ENCODE data around the gene TIMP2.

TIMP2 gene

GRCh38 chr17:78901806-78902205, 23.4 kb downstream of the TIMP2 start:
- Histone ChIP-seq H3K27me3 (ENCODE audit: insufficient read depth, low read length) (no peaks in the 10 kb centered on the region), H3K9me3 (ENCODE audit: insufficient read depth, low read depth, low read length) (no peaks in the 10 kb centered on the region), H3K27ac (ENCODE audit: low read depth, low read length) (no peak overlapping the region), H3K36me3 (ENCODE audit: insufficient read depth, low read length) (no peaks in the 10 kb centered on the region), H3K4me1 (ENCODE audit: insufficient read depth, low read length) (peaks cover 11% of the 10 kb centered on the region), H3K9ac (ENCODE audit: low read depth, low read length) (no peak overlapping the region), H3K4me3 (ENCODE audit: low read length) (no peak overlapping the region)
- 96% methylated on average over 10 of the region's 10 CpGs for WGBS

GRCh38 chr17:78900816-78901215, 24.4 kb downstream of the TIMP2 start:
- H3K27me3 ChIP-seq (ENCODE audit: insufficient read depth, low read length) = no peaks in the 10 kb centered on the region
- H3K4me1 ChIP-seq (ENCODE audit: insufficient read depth, low read length) = peaks cover 11% of the 10 kb centered on the region
- WGBS = 92% methylated on average over 29 of the region's 29 CpGs
- no peaks in the 10 kb centered on the region for H3K9me3 ChIP-seq (ENCODE audit: insufficient read depth, low read depth, low read length)
- H3K4me3 ChIP-seq (ENCODE audit: low read length) = no peak overlapping the region
- H3K9ac ChIP-seq (ENCODE audit: low read depth, low read length) = no peak overlapping the region
- H3K27ac ChIP-seq (ENCODE audit: low read depth, low read length) = no peak overlapping the region
- no peaks in the 10 kb centered on the region for H3K36me3 ChIP-seq (ENCODE audit: insufficient read depth, low read length)

- H3K4me3 ChIP-seq (ENCODE audit: low read length) = no peak overlapping the region
These were observed 25.6 kb downstream of the TIMP2 start for GRCh38 chr17:78899361-78900260.

GRCh38 chr17:78898947-78899346, 26.2 kb downstream of the TIMP2 start:
- Histone ChIP-seq H3K4me3 (ENCODE audit: low read length) (no peak overlapping the region), H3K27ac (ENCODE audit: low read depth, low read length) (peak overlapping the region; percentile 75; the same call in 1 of the 2 replicates), H3K27me3 (ENCODE audit: insufficient read depth, low read length) (no peaks in the 10 kb centered on the region), H3K36me3 (ENCODE audit: insufficient read depth, low read length) (no peaks in the 10 kb centered on the region), H3K4me1 (ENCODE audit: insufficient read depth, low read length) (peaks cover 11% of the 10 kb centered on the region), H3K9ac (ENCODE audit: low read depth, low read length) (0 out of 2 replicates have a peak overlapping the region, but pooled peaks have one; percentile 36), H3K9me3 (ENCODE audit: insufficient read depth, low read depth, low read length) (no peaks in the 10 kb centered on the region)
- 81% methylated on average over 13 of the region's 13 CpGs for WGBS

More at GRCh38 chr17:78899361-78900260, 25.6 kb downstream of the TIMP2 start:
- Histone ChIP-seq H3K4me1 (ENCODE audit: insufficient read depth, low read length) (peaks cover 11% of the 10 kb centered on the region), H3K36me3 (ENCODE audit: insufficient read depth, low read length) (no peaks in the 10 kb centered on the region), H3K9ac (ENCODE audit: low read depth, low read length) (0 out of 2 replicates have a peak overlapping the region, but pooled peaks have one; percentile 36), H3K9me3 (ENCODE audit: insufficient read depth, low read depth, low read length) (no peaks in the 10 kb centered on the region), H3K27me3 (ENCODE audit: insufficient read depth, low read length) (no peaks in the 10 kb centered on the region), H3K27ac (ENCODE audit: low read depth, low read length) (peak overlapping the region; percentile 75)
- WGBS = 58% methylated on average over 18 of the region's 18 CpGs

- WGBS = 89% methylated on average over 17 of the region's 17 CpGs
- Histone ChIP-seq H3K27ac (ENCODE audit: low read depth, low read length) (no peak overlapping the region), H3K9ac (ENCODE audit: low read depth, low read length) (no peak overlapping the region), H3K27me3 (ENCODE audit: insufficient read depth, low read length) (no peaks in the 10 kb centered on the region), H3K4me3 (ENCODE audit: low read length) (no peak overlapping the region), H3K36me3 (ENCODE audit: insufficient read depth, low read length) (no peaks in the 10 kb centered on the region), H3K4me1 (ENCODE audit: insufficient read depth, low read length) (peaks cover 11% of the 10 kb centered on the region), H3K9me3 (ENCODE audit: insufficient read depth, low read depth, low read length) (no peaks in the 10 kb centered on the region)
These were observed 26.9 kb downstream of the TIMP2 start for GRCh38 chr17:78898075-78898836.

GRCh38 chr17:78897664-78898047, 27.5 kb downstream of the TIMP2 start:
- Histone ChIP-seq H3K27ac (ENCODE audit: low read depth, low read length) (no peak overlapping the region), H3K4me3 (ENCODE audit: low read length) (no peak overlapping the region), H3K9me3 (ENCODE audit: insufficient read depth, low read depth, low read length) (no peaks in the 10 kb centered on the region), H3K27me3 (ENCODE audit: insufficient read depth, low read length) (no peaks in the 10 kb centered on the region), H3K36me3 (ENCODE audit: insufficient read depth, low read length) (no peaks in the 10 kb centered on the region), H3K4me1 (ENCODE audit: insufficient read depth, low read length) (peaks cover 11% of the 10 kb centered on the region), H3K9ac (ENCODE audit: low read depth, low read length) (no peak overlapping the region)
- WGBS = 92% methylated on average over 7 of the region's 7 CpGs

- H3K27ac ChIP-seq (ENCODE audit: low read depth, low read length) = no peak overlapping the region
- no peak overlapping the region for H3K4me3 ChIP-seq (ENCODE audit: low read length)
- H3K9me3 ChIP-seq (ENCODE audit: insufficient read depth, low read depth, low read length) = no peaks in the 10 kb centered on the region
- 94% methylated on average over 34 of the region's 34 CpGs for WGBS
- no peaks in the 10 kb centered on the region for H3K36me3 ChIP-seq (ENCODE audit: insufficient read depth, low read length)
- peaks cover 11% of the 10 kb centered on the region for H3K4me1 ChIP-seq (ENCODE audit: insufficient read depth, low read length)
- H3K9ac ChIP-seq (ENCODE audit: low read depth, low read length) = no peak overlapping the region
- no peaks in the 10 kb centered on the region for H3K27me3 ChIP-seq (ENCODE audit: insufficient read depth, low read length)
These were observed 28.1 kb downstream of the TIMP2 start for GRCh38 chr17:78896834-78897663.

- Histone ChIP-seq H3K27me3 (ENCODE audit: insufficient read depth, low read length) (no peaks in the 10 kb centered on the region), H3K27ac (ENCODE audit: low read depth, low read length) (no peak overlapping the region), H3K9ac (ENCODE audit: low read depth, low read length) (no peak overlapping the region), H3K9me3 (ENCODE audit: insufficient read depth, low read depth, low read length) (no peaks in the 10 kb centered on the region), H3K36me3 (ENCODE audit: insufficient read depth, low read length) (no peaks in the 10 kb centered on the region), H3K4me1 (ENCODE audit: insufficient read depth, low read length) (peaks cover 11% of the 10 kb centered on the region), H3K4me3 (ENCODE audit: low read length) (no peak overlapping the region)
- 93% methylated on average over 20 of the region's 20 CpGs for WGBS
These were observed 28.9 kb downstream of the TIMP2 start for GRCh38 chr17:78896091-78896833.

- Histone ChIP-seq H3K9me3 (ENCODE audit: insufficient read depth, low read depth, low read length) (no peaks in the 10 kb centered on the region), H3K27ac (ENCODE audit: low read depth, low read length) (no peak overlapping the region), H3K36me3 (ENCODE audit: insufficient read depth, low read length) (no peaks in the 10 kb centered on the region), H3K4me1 (ENCODE audit: insufficient read depth, low read length) (peaks cover 11% of the 10 kb centered on the region), H3K9ac (ENCODE audit: low read depth, low read length) (no peak overlapping the region), H3K4me3 (ENCODE audit: low read length) (no peak overlapping the region), H3K27me3 (ENCODE audit: insufficient read depth, low read length) (no peaks in the 10 kb centered on the region)
- 90% methylated on average over 5 of the region's 5 CpGs for WGBS
These were observed 29.9 kb downstream of the TIMP2 start for GRCh38 chr17:78895322-78895721.

- no peaks in the 10 kb centered on the region for H3K9me3 ChIP-seq (ENCODE audit: insufficient read depth, low read depth, low read length)
- H3K9ac ChIP-seq (ENCODE audit: low read depth, low read length) = no peak overlapping the region
- H3K27ac ChIP-seq (ENCODE audit: low read depth, low read length) = no peak overlapping the region
- WGBS = 88% methylated on average over 4 of the region's 4 CpGs
- H3K36me3 ChIP-seq (ENCODE audit: insufficient read depth, low read length) = no peaks in the 10 kb centered on the region
- H3K4me1 ChIP-seq (ENCODE audit: insufficient read depth, low read length) = no peaks in the 10 kb centered on the region
- no peak overlapping the region for H3K4me3 ChIP-seq (ENCODE audit: low read length)
- no peaks in the 10 kb centered on the region for H3K27me3 ChIP-seq (ENCODE audit: insufficient read depth, low read length)
These were observed 31.5 kb downstream of the TIMP2 start for GRCh38 chr17:78893684-78894083.
